Endometrium (tissue), 2 donors: ENCODE measurements around the gene FANCL.
"Not testable (repeated sequence)": the region's sequence is repeated elsewhere in the genome, so short reads cannot be mapped to it uniquely, and the experiment has no call there.

Experiments used
- FAIRE-seq: peaks from 2 replicates; lab custom pipeline; 2012; peaks lifted over from hg19 to GRCh38; lab: Jason Lieb, UNC
- donor health status: control.
- donor health status: control.

Gene FANCL

GRCh38 chr2:58140508-58141072, 100.5 kb downstream of the FANCL start:
- FAIRE-seq, result no peak

DNA sequence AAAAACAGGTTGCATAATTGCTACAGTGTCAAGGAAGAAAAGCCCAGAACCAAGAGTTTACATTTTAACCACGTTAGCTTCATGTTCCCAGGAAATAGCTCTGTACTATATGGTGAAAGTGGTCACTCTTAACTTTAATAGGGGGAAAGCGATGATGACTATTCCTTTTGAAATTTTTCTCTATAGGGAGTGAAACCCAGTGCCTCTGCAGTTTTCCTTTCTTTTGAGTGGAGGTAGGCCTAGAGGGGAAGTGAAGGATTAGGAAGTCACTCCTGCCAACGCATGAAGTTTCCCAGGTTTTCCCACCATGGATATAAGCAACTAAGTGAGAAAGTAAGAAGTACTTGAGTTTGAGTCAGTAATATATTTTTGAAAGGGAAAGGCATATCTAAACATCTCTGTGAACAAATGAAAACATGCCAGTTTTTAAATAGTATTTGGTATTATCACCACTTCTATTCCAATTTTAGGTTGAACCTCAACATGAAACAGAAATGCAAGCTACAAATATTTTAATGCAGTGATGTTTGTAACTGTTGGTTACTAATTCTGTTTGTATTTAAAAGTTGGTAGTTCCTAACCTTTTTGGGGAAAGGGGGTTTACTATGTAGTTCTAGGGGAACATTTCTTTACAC, 102.6 kb downstream of the FANCL start:
- no peak for FAIRE-seq

GRCh38 chr2:58137856-58138255, 103.3 kb downstream of the FANCL start:
- no peak for FAIRE-seq

DNA sequence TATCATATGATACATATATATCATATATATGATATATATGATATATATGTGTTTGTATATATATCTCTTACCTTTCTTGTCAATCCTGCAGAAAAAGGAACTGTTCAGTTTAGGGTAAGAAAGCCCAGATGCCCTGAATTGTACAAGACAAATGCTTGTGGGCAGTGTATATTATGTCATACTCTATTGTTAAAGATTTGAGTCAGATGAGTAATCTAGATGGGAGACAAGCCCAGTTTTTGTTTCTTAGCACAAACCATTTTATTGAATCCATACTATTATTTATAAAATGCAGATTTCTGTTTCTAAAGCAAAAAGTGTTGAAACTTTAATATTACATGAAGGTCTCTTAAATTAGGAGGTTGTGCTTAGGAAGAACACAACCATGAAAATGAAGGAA, 103.9 kb downstream of the FANCL start:
- FAIRE-seq, result no peak

DNA sequence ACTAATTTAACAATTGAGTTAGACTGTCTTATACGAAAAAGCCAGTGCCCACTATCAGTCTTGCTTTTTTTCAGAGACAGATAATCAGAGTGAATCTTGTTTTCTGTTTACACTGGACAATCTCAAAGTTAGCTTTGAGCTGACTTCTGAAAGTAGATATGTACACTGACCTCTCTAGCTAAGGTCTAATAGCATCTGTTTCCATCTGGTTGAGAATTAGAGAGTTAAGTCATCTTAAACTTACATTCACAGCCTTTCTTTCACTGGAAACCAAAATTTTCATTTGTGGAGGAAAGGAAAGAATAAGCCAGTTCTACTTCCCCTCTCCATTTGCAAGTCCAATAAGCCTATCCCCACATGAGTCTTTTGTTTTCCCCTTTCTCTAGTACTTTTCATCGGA, 105.3 kb downstream of the FANCL start:
- no peak for FAIRE-seq

DNA sequence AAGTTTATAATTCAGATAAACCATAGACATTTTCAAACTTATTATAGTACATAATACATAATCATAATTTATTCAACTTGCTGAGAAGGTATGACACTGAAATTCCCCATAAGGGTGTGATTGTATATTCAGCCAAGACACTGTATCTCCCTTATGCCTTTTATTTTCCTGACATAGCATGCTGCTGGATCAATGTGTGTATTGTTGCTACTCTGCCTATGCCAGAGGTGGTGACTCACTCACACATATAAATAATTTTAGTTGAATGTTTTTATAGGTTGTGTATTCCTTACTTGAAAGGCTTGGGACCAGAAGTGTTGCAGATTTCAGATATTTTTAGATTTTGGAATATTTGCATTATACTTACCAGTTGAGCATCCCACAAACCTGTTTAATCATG, 107.7 kb downstream of the FANCL start:
- no peak for FAIRE-seq

GRCh38 chr2:58131191-58132011, 109.7 kb downstream of the FANCL start:
- peak; percentile 72 for FAIRE-seq

GRCh38 chr2:58130238-58130637, 110.9 kb downstream of the FANCL start:
- FAIRE-seq, result no peak

DNA sequence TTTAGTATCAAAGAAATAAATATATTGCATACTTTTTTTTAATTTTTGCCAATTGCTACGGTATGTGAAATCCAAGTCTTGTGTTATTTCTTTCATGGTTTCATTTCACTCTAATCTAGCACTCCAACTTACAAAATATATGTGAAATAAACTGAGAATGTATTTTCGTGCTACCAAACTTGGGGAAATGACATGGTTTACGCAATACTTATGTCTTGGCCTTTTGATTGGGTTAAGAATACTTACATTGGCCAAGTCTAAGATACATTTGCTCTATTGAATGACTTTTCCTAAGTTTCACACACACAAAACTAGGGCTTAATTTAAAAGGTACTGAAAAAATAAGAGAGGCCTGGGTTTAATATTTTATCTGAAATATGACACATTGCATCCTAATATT, 114.0 kb downstream of the FANCL start:
- no peak for FAIRE-seq

- FAIRE-seq, result no peak
These were observed 118.6 kb downstream of the FANCL start for GRCh38 chr2:58122540-58122939.

DNA sequence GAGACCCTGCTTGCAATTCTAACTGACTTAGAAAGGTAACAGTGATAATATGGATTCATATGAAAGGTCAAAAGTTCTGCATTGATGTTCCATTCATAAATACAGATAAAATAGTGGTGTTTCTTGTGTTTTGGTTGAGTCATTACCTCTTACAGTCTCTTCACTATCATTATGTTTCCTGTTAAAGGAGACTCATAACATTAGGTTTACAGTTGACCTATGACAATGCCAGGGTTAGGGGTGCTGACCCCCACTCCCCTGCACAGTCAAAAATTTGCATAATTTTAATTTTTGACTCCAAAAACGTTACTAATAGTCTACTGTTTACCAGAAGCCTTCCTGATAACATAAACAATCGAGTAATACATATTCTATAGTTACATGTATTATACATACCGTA, 119.1 kb downstream of the FANCL start:
- FAIRE-seq, result no peak

GRCh38 chr2:58120626-58121229, 120.4 kb downstream of the FANCL start:
- FAIRE-seq, result no peak

- FAIRE-seq, result not testable (repeated sequence)
These were observed 127.6 kb downstream of the FANCL start for GRCh38 chr2:58113563-58113962.

GRCh38 chr2:58110765-58111164, 130.4 kb downstream of the FANCL start:
- no peak for FAIRE-seq

GRCh38 chr2:58109481-58109880, 131.6 kb downstream of the FANCL start:
- no peak for FAIRE-seq
